Keratinocyte (primary cell): Measurements from ENCODE around the gene KDM4B.
"Not testable (repeated sequence)": the region's sequence is repeated elsewhere in the genome, so short reads cannot be mapped to it uniquely, and the experiment has no call there.

Experiments
- CTCF ChIP-seq, 3 experiments: IDR thresholded peaks in 1 of 3; conservative IDR thresholded peaks in 1 of 3; optimal IDR thresholded peaks in 1 of 3; 2 replicates in 2 of 3; 3 replicates in 1 of 3; pipeline versions ENCODE3 to v1.5.1; 2011; ENCODE audit warnings: low read length in 3 of 3, mild to moderate bottlenecking in 3 of 3, moderate library complexity in 2 of 3, control low read depth in 1 of 3, inconsistent platforms in 1 of 3; ENCODE audit not compliant: insufficient read depth in 2 of 3; ENCODE audit errors: extremely low read depth in 1 of 3
- EZH2 ChIP-seq: IDR thresholded peaks from one replicate; pipeline ENCODE4 v1.6.1; 2012; ENCODE audit warnings: inconsistent platforms, mild to moderate bottlenecking, low read length, moderate library complexity

- not testable (repeated sequence) for TF ChIP-seq CTCF (optimal IDR thresholded peaks at IDR 0.05 in 1 of 3, IDR thresholded peaks at IDR 0.05 in 1 of 3, conservative IDR thresholded peaks at IDR 0.05 in 1 of 3; ENCODE audit: extremely low read depth in 1 of 3, insufficient read depth in 2 of 3, low read length in 3 of 3); EZH2
These were observed 14.4 kb upstream of the KDM4B start for GRCh38 chr19:4954320-4955149.
